NCI-H1436 treated with DMSO at 0.1 percent for 48 hours (cell line): ENCODE measurements around the gene CCL1.
"Not testable (repeated sequence)": the region's sequence is repeated elsewhere in the genome, so short reads cannot be mapped to it uniquely, and the experiment has no call there.

ENCODE experiments used
- DNase-seq: peaks from one replicate; lab custom pipeline; 2025; lab: John Stamatoyannopoulos, UW

Gene CCL1

GRCh38 chr17:34360601-34361270 lies 2.3 kb downstream of the CCL1 start:
- no peak for DNase-seq

GRCh38 chr17:34358631-34359030 lies 4.4 kb downstream of the CCL1 start:
- DNase-seq: no peak

- DNase-seq: no peak
Measured at GRCh38 chr17:34357398-34357797, 5.6 kb downstream of the CCL1 start.

GRCh38 chr17:34356194-34356593 lies 6.8 kb downstream of the CCL1 start, which contains the start of gene CCL13:
Gene CCL13 (plus strand): TSS chr17:34356480. CDS start chr17:34356527, 47 bp downstream.
- DNase-seq: no peak

GRCh38 chr17:34354637-34355036 lies 8.4 kb downstream of the CCL1 start:
- no peak for DNase-seq

GRCh38 chr17:34352191-34352590 lies 10.8 kb downstream of the CCL1 start:
- no peak for DNase-seq

- DNase-seq: no peak
Measured at GRCh38 chr17:34351096-34351495, 11.9 kb downstream of the CCL1 start.

GRCh38 chr17:34349751-34350150 lies 13.3 kb downstream of the CCL1 start:
- no peak for DNase-seq

- DNase-seq: no peak
Measured at GRCh38 chr17:34347063-34347462, 16.0 kb downstream of the CCL1 start.

- DNase-seq: no peak
Measured at GRCh38 chr17:34341916-34342315, 21.1 kb downstream of the CCL1 start.

GRCh38 chr17:34339138-34339770 lies 23.8 kb downstream of the CCL1 start:
- no peak for DNase-seq

GRCh38 chr17:34337701-34338100 lies 25.3 kb downstream of the CCL1 start:
- no peak for DNase-seq

GRCh38 chr17:34327580-34327979 lies 35.5 kb downstream of the CCL1 start:
- DNase-seq: not testable (repeated sequence)

- no peak for DNase-seq
Measured at GRCh38 chr17:34321964-34322363, 41.1 kb downstream of the CCL1 start.

GRCh38 chr17:34319039-34319483 lies 44.0 kb downstream of the CCL1 start, which contains the start of gene CCL8:
Gene CCL8 (plus strand): TSS chr17:34319435. CDS start chr17:34319502, 67 bp downstream.
- DNase-seq: no peak

- DNase-seq: no peak
Measured at GRCh38 chr17:34318474-34318873, 44.6 kb downstream of the CCL1 start.

GRCh38 chr17:34314279-34314678 lies 48.8 kb downstream of the CCL1 start:
- DNase-seq: no peak

GRCh38 chr17:34313164-34313563 lies 49.9 kb downstream of the CCL1 start:
- DNase-seq: no peak

- no peak for DNase-seq
Measured at GRCh38 chr17:34312080-34312479, 51.0 kb downstream of the CCL1 start.

GRCh38 chr17:34311291-34311690 lies 51.7 kb downstream of the CCL1 start:
- no peak for DNase-seq
